ENCODE results near the gene ZMAT3. TPM values are rescaled to one million over a fixed set of nuclear protein-coding genes. Genes with fewer than 3 reads are reported as not detected.

ZMAT3 gene
- total RNA-seq, 1 donor: 47.0 TPM

- Histone ChIP-seq H3K79me2 (ENCODE audit: insufficient read depth, low read length) (peaks cover 61% of the 10 kb centered on the region), H3K27ac (ENCODE audit: low read depth, low read length) (peak overlapping the region; percentile 84), H2AFZ (ENCODE audit: low read length) (peak overlapping the region; percentile 92), H3K27me3 (ENCODE audit: insufficient read depth, low read length) (no peaks in the 10 kb centered on the region), H3K36me3 (ENCODE audit: insufficient read depth, low read length) (peaks cover 20% of the 10 kb centered on the region), H3K4me1 (ENCODE audit: insufficient read depth, low read length) (peaks cover 19% of the 10 kb centered on the region), H4K20me1 (ENCODE audit: insufficient read depth, low read length) (peaks cover 13% of the 10 kb centered on the region), H3K4me2 (ENCODE audit: insufficient read depth, low read length) (peak overlapping the region; percentile 88), H3K4me3 (ENCODE audit: insufficient read depth, low read length) (peak overlapping the region; percentile 97), H3K9me3 (ENCODE audit: low read depth, low read length) (no peaks in the 10 kb centered on the region)
- peak; percentile 17 for DNase-seq (ENCODE audit: insufficient read length, low spot score, missing footprints)
- TF ChIP-seq, protein P1, sequence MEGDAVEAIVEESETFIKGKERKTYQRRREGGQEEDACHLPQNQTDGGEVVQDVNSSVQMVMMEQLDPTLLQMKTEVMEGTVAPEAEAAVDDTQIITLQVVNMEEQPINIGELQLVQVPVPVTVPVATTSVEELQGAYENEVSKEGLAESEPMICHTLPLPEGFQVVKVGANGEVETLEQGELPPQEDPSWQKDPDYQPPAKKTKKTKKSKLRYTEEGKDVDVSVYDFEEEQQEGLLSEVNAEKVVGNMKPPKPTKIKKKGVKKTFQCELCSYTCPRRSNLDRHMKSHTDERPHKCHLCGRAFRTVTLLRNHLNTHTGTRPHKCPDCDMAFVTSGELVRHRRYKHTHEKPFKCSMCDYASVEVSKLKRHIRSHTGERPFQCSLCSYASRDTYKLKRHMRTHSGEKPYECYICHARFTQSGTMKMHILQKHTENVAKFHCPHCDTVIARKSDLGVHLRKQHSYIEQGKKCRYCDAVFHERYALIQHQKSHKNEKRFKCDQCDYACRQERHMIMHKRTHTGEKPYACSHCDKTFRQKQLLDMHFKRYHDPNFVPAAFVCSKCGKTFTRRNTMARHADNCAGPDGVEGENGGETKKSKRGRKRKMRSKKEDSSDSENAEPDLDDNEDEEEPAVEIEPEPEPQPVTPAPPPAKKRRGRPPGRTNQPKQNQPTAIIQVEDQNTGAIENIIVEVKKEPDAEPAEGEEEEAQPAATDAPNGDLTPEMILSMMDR (IDR thresholded peaks at IDR 0.05; ENCODE audit: extremely low read depth, low read depth, low read length): no peak
These were observed 634 bp downstream of the ZMAT3 start for GRCh38 chr3:179071027-179071322.

DNA sequence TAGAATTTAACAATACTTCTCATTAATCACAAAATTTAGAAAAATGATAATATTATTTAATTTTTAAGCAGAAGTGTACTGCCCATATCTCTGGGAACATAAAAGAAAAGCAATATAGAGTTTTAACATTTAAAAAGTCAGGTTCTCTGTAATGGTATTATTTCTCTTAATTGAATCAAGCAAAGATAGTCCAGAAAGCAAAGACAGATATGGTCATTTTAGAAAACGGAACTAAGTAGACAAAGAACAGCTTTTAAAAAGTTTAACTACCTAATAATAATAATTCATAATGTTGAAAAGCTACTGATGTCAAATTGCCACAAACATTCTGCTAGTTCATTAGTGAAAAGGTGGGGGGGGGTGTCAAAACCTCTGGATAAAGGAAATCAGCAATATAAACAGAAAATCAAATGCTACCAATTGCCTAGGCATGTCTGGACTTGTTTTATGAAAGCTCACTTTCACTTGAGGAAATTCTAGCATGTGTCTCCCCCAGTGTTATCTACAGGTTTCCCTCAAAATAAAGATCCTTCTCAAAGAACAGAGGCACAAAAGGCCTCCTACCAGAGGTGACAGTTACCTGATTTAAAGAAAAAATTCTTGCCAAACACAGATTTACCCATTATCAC is 1.7 kb downstream of the ZMAT3 start:
- Histone ChIP-seq H2AFZ (ENCODE audit: low read length) (peak overlapping the region; percentile 47), H3K9me3 (ENCODE audit: low read depth, low read length) (no peaks in the 10 kb centered on the region), H3K36me3 (ENCODE audit: insufficient read depth, low read length) (peaks cover 31% of the 10 kb centered on the region), H3K27me3 (ENCODE audit: insufficient read depth, low read length) (no peaks in the 10 kb centered on the region), H3K4me1 (ENCODE audit: insufficient read depth, low read length) (peaks cover 19% of the 10 kb centered on the region), H3K79me2 (ENCODE audit: insufficient read depth, low read length) (peaks cover 72% of the 10 kb centered on the region), H3K27ac (ENCODE audit: low read depth, low read length) (peak overlapping the region; percentile 84), H4K20me1 (ENCODE audit: insufficient read depth, low read length) (peaks cover 13% of the 10 kb centered on the region), H3K4me3 (ENCODE audit: insufficient read depth, low read length) (peak overlapping the region; percentile 97), H3K4me2 (ENCODE audit: insufficient read depth, low read length) (peak overlapping the region; percentile 88)
- TF ChIP-seq, protein P1 (IDR thresholded peaks at IDR 0.05; ENCODE audit: extremely low read depth, low read depth, low read length): no peak
- no peak for DNase-seq (ENCODE audit: insufficient read length, low spot score, missing footprints)

DNA sequence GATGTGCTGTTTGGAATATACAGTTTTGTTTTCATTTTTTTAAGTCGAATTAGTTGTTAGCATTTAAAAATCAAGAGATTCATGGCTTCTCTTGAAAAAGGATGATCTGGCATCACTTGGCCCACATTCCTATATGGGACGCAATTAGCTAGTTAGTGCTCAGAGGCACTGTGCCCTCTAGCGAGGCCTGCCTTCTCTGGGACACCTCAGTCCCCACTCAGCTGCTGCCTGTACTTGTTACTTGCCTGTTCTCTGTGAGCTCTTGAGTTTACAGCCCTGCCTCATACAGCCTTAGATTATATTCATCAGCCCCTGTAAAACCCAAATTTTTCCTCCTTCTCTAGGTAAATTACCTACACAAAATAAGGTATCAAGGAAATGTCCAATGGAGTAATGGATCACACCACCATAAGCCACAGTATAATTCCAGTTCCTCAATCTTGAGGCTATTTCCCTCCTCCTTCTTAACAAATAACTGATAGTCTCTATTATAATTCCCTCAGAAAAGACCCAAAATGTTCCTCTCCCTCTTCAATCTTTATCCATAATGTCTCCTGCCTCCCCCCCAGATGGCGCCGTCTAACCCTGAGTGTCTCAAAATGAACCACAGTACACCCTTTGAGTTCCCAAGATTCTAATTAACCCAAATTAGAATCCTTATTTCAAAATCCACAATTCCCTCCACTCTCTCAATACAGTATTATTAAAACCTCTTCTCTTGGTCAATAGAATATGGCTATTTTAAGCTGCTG is 2.7 kb downstream of the ZMAT3 start:
- Histone ChIP-seq H3K27me3 (ENCODE audit: insufficient read depth, low read length) (no peaks in the 10 kb centered on the region), H4K20me1 (ENCODE audit: insufficient read depth, low read length) (peaks cover 17% of the 10 kb centered on the region), H2AFZ (ENCODE audit: low read length) (no peak overlapping the region), H3K9me3 (ENCODE audit: low read depth, low read length) (no peaks in the 10 kb centered on the region), H3K36me3 (ENCODE audit: insufficient read depth, low read length) (peaks cover 31% of the 10 kb centered on the region), H3K27ac (ENCODE audit: low read depth, low read length) (peak overlapping the region; percentile 84), H3K4me1 (ENCODE audit: insufficient read depth, low read length) (peaks cover 19% of the 10 kb centered on the region), H3K4me2 (ENCODE audit: insufficient read depth, low read length) (peak overlapping the region; percentile 88), H3K79me2 (ENCODE audit: insufficient read depth, low read length) (peaks cover 81% of the 10 kb centered on the region), H3K4me3 (ENCODE audit: insufficient read depth, low read length) (peak overlapping the region; percentile 97)
- TF ChIP-seq, protein P1 (IDR thresholded peaks at IDR 0.05; ENCODE audit: extremely low read depth, low read depth, low read length): peak; percentile 52
- no peak for DNase-seq (ENCODE audit: insufficient read length, low spot score, missing footprints)

- H3K9me3 ChIP-seq (ENCODE audit: low read depth, low read length): no peaks in the 10 kb centered on the region
- peak; percentile 27 for DNase-seq (ENCODE audit: insufficient read length, low spot score, missing footprints)
- H2AFZ ChIP-seq (ENCODE audit: low read length): no peak overlapping the region
- peaks cover 92% of the 10 kb centered on the region for H3K79me2 ChIP-seq (ENCODE audit: insufficient read depth, low read length)
- H3K4me2 ChIP-seq (ENCODE audit: insufficient read depth, low read length): no peak overlapping the region
- H3K36me3 ChIP-seq (ENCODE audit: insufficient read depth, low read length): peaks cover 31% of the 10 kb centered on the region
- H3K27ac ChIP-seq (ENCODE audit: low read depth, low read length): no peak overlapping the region
- H3K27me3 ChIP-seq (ENCODE audit: insufficient read depth, low read length): no peaks in the 10 kb centered on the region
- TF ChIP-seq, protein P1 (IDR thresholded peaks at IDR 0.05; ENCODE audit: extremely low read depth, low read depth, low read length): no peak
- peaks cover 19% of the 10 kb centered on the region for H3K4me1 ChIP-seq (ENCODE audit: insufficient read depth, low read length)
- H3K4me3 ChIP-seq (ENCODE audit: insufficient read depth, low read length): no peak overlapping the region
- peaks cover 19% of the 10 kb centered on the region for H4K20me1 ChIP-seq (ENCODE audit: insufficient read depth, low read length)
These were observed 3.8 kb downstream of the ZMAT3 start for GRCh38 chr3:179067839-179068238.
